ENCODE measurements around the gene PTPRA. TPM values are rescaled to one million over a fixed set of nuclear protein-coding genes. Genes with fewer than 3 reads are reported as not detected.

PTPRA gene
- total and polyA plus RNA-seq, 9 of the 15 experiments (the other 6 are each of a cell fraction or from before 2014, with no cell fraction given): 3.4 to 80.5 (median 28.0) TPM

DNA sequence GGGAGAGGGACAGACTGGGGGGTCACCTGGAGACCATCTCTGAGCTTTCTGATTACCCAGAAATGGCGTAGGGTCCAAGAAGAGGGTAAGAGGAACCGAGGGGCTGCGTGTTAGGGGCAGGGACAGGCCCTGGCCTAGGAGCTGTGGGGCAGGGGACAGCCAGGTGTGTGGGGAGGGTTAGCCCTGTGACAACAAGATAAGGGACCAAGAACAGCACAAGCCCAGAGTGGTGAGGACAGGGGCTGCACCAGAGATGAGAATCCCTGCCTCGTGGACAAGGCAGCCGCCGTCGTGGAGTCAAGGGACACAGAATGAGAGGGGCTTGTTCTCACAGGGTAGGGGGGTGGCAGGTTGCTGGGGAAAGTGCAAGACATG, 211.7 kb downstream of the PTPRA start (continued):
- no peak for TF ChIP-seq XRCC4 (IDR thresholded peaks at IDR 0.05; ENCODE audit: extremely low read depth, insufficient read depth, insufficient read length)
- TF ChIP-seq MIER1 (IDR thresholded peaks at IDR 0.05; ENCODE audit: low read depth): no peak
- TF ChIP-seq SMARCA5 (IDR thresholded peaks at IDR 0.05): no peak
- no peak for TF ChIP-seq ILK (tag; IDR thresholded peaks at IDR 0.05; ENCODE audit: borderline replicate concordance, low read depth)
- no peak for TF ChIP-seq ZNF583 (CRISPR knock-in tag; IDR thresholded peaks at IDR 0.05)
- TF ChIP-seq CBFA2T3 (IDR thresholded peaks at IDR 0.05): peak; percentile 64
- peak; percentile 22; the same call in 1 of the 2 replicates for TF ChIP-seq MTA2 (IDR thresholded peaks at IDR 0.05; ENCODE audit: low read depth)
- TF ChIP-seq RFX7 (CRISPR knock-in tag; IDR thresholded peaks at IDR 0.05): no peak
- no peak for TF ChIP-seq TOE1 (IDR thresholded peaks at IDR 0.05; ENCODE audit: borderline replicate concordance)
- no peak for TF ChIP-seq TOE1 (CRISPR knock-in tag; IDR thresholded peaks at IDR 0.05; ENCODE audit: borderline replicate concordance, low read depth)
- TF ChIP-seq USF2 (CRISPR knock-in tag; IDR thresholded peaks at IDR 0.05): no peak
- TF ChIP-seq, protein P1, sequence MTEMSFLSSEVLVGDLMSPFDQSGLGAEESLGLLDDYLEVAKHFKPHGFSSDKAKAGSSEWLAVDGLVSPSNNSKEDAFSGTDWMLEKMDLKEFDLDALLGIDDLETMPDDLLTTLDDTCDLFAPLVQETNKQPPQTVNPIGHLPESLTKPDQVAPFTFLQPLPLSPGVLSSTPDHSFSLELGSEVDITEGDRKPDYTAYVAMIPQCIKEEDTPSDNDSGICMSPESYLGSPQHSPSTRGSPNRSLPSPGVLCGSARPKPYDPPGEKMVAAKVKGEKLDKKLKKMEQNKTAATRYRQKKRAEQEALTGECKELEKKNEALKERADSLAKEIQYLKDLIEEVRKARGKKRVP (CRISPR knock-in tag; IDR thresholded peaks at IDR 0.05): no peak
- TF ChIP-seq XRCC5 (IDR thresholded peaks at IDR 0.05; ENCODE audit: low read depth, low read length): no peak
- TF ChIP-seq FOXA3 (CRISPR knock-in tag; conservative IDR thresholded peaks at IDR 0.05 in 1 of 2, IDR thresholded peaks at IDR 0.05 in 1 of 2): peak in 1 of 2 experiments; percentile 80; a peak in 1 of 4 replicates
- TF ChIP-seq GTF2F1 (IDR thresholded peaks at IDR 0.05; ENCODE audit: low read depth, low read length): no peak
- no peak for TF ChIP-seq NCOA1 (IDR thresholded peaks at IDR 0.05; ENCODE audit: low read depth)
- TF ChIP-seq GATA2 (CRISPR knock-in tag; IDR thresholded peaks at IDR 0.05): peak; percentile 52; the same call in 1 of the 2 replicates
- no peak for TF ChIP-seq TSHZ1 (CRISPR knock-in tag; IDR thresholded peaks at IDR 0.05)
- TF ChIP-seq ZNF57 (CRISPR knock-in tag; IDR thresholded peaks at IDR 0.05): no peak
- no peak for TF ChIP-seq TGIF2 (CRISPR knock-in tag; IDR thresholded peaks at IDR 0.05)
- TF ChIP-seq, protein P2, sequence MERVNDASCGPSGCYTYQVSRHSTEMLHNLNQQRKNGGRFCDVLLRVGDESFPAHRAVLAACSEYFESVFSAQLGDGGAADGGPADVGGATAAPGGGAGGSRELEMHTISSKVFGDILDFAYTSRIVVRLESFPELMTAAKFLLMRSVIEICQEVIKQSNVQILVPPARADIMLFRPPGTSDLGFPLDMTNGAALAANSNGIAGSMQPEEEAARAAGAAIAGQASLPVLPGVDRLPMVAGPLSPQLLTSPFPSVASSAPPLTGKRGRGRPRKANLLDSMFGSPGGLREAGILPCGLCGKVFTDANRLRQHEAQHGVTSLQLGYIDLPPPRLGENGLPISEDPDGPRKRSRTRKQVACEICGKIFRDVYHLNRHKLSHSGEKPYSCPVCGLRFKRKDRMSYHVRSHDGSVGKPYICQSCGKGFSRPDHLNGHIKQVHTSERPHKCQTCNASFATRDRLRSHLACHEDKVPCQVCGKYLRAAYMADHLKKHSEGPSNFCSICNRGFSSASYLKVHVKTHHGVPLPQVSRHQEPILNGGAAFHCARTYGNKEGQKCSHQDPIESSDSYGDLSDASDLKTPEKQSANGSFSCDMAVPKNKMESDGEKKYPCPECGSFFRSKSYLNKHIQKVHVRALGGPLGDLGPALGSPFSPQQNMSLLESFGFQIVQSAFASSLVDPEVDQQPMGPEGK (CRISPR knock-in tag; IDR thresholded peaks at IDR 0.05; ENCODE audit: borderline replicate concordance): no peak
- no peak for TF ChIP-seq MED1 (CRISPR knock-in tag; IDR thresholded peaks at IDR 0.05; ENCODE audit: borderline replicate concordance)
- TF ChIP-seq ELF4 (CRISPR knock-in tag; IDR thresholded peaks at IDR 0.05): no peak
- TF ChIP-seq KDM1A (IDR thresholded peaks at IDR 0.05): no peak
- TF ChIP-seq ZNF324 (CRISPR knock-in tag; IDR thresholded peaks at IDR 0.05): no peak

All from K562 (cell line).